Islet precursor cell (in vitro differentiated cells): ENCODE data around the gene EBF3.

ENCODE experiments used
- DNase-seq: peaks from one replicate; pipeline ENCODE4 v3.0.0-alpha.2; 2018

The EBF3 gene

GRCh38 chr10:129909531-129910256, 54.4 kb downstream of the EBF3 start:
- DNase-seq = no peak

- DNase-seq = no peak
Observed at GRCh38 chr10:129909080-129909479, 55.0 kb downstream of the EBF3 start.

GRCh38 chr10:129908406-129908805, 55.7 kb downstream of the EBF3 start:
- DNase-seq = no peak

GRCh38 chr10:129905553-129905952, 58.5 kb downstream of the EBF3 start:
- no peak for DNase-seq

- DNase-seq = no peak
Observed at GRCh38 chr10:129904323-129904722, 59.8 kb downstream of the EBF3 start.

DNA sequence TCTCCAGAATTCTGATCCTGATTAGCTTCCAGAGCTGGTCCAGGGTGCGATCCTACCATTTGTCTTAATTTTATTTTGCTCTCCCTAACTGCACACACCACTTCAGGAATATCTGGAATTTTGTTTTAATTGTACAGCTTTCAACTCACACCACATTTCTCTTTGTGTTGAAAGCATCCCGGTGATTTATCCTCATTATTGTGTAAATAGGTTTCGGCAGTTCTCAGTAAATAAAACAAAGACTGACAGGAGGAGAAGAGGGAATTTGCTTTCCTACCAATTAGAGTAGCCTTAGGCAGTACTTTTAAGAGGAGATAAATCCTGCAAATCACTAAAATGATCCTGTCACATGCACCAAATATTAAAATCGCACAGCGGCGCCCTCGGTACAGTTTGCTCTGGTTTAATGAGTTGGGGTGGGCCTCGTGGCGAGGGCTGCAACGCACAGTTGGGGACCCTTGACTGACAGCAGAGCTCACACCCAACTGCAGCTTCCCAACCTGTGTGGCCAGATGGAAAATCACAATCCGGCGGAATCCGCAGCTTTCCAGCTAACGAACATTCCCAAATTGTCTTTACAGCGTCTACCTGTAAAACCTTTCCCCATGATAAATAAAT, 62.6 kb downstream of the EBF3 start:
- DNase-seq = no peak

DNA sequence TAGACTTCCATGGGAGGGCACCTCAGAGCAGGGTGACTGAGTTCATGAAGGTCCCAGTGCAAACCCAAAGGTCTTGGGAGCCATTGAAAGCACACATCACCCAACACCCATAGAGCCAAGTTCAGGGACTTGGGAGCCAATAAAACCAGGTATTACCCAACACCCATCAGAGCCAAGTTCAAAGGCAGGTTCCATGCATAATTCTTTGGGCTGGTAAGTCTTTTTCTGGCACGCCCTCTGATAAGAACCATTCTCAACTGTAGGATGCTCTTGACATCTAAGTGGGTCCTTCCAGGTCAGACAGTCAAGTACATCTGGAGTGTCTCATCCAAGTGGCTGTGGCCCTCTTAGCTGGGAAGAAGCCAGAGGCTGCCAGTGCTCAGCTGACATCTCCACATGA, 63.2 kb downstream of the EBF3 start:
- no peak for DNase-seq

- DNase-seq = no peak
Observed at GRCh38 chr10:129899276-129900130, 64.6 kb downstream of the EBF3 start.

DNA sequence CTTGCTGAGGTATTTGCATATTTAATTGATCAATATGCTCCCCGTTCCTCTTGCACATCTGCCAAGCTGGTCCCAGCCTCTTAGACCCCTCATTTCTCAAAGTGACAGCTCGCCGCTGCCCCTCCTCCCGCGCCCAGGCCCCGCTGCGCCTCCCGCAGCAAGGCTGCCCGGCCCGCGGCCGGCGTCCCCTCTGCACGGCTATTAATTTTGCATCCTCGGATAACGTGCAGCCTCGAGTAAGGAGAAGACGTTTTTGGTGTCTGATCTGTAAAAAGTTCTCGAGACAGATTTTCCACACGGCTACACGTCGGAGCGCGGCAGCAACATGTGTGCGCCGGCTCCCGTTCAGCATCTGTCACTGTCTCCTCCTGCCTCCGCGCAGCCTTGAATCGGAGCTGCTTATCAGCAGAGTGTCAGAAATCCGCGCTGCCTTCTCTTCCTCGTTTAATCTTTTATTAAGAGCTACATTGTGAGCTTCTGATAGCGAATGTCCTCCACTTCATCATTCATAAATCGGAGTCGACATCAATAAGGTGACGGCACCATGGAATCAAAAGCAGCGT, 65.3 kb downstream of the EBF3 start:
- no peak for DNase-seq

DNA sequence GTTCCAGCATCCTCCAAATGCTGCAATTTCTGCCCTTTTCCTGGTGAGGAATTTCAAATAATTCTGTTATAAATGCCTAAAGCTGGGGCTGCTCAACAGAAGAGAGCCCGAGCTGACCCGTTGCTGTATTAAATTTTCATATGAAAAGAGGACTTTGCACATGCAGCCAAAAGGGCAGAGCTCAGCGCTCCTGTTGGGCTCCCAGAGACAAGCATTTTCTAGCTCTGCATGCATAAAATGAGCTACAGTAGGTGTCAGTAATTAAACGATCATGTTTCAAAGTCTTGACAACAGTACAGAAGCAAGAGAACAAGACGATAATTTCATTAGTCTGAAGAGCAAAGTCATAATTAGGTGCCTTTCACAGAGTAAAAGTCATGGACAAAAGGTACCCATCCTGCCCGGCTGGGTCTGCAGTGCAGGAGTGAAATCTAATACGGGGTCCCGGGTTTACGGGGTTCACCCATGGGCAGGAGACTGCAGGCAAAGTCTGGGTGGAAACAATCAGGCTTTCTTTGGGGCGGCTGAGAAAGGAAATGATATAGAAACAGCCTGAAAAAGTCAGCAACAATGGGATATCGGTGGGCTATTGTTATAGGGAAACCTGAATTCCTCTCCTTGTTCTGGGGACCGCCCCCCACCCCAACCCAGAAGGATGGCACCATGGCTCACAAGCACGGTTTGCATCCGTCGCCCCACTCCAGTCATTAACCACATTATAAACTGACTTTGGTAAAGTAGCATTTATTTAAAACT, 66.0 kb downstream of the EBF3 start:
- DNase-seq = no peak

- no peak for DNase-seq
Observed at GRCh38 chr10:129896860-129897200, 67.2 kb downstream of the EBF3 start.

DNA sequence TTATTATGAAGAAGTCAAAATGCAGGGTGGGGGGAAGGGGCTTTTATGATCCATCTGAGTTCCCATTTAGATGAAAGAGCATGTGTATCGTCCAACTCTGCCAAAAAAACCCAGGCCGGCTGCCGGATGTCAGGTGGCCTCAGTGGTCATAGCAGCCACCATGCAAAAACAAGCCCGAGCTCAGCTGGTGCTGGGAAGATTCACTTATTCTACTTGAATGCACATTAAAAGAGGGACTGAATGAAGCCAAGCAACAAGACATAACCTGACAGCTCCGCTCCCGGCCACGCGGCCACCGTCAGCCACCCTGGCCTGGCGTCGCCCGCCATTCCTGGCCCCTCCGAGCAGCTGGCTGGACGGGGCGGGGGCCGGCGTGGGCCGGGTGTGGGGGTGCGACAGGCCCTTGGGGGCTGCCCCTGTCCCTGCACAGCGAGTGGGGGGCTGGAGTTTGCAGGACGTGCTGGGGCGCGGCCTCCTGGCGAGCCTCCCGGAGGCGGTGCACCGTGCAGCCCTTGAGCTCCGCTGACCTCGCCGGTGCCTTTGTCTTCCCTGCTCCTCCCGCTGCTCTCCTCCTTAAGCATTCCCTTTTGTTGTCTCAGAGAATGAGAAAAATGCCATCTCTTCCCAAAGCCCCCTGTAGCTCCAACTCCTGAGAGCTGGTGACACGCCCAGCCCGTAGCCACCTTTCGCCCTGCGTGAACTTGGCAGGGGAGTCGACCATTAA, 67.8 kb downstream of the EBF3 start:
- no peak for DNase-seq

DNA sequence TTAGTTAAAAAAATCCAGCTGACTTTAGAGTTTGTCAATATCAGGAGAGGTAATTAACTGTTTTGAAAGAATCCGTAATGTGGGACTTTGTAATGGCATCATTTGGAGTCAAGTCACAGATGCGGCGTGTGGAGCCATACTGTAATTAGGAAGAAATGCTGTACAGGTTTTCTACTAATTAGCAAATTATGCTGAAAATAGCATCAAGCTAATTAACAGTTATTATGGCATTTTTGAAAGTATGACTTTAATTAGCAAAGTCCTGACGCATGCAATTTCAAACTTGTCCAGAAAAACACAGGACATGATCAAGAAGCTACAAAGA, 68.3 kb downstream of the EBF3 start:
- no peak for DNase-seq

DNA sequence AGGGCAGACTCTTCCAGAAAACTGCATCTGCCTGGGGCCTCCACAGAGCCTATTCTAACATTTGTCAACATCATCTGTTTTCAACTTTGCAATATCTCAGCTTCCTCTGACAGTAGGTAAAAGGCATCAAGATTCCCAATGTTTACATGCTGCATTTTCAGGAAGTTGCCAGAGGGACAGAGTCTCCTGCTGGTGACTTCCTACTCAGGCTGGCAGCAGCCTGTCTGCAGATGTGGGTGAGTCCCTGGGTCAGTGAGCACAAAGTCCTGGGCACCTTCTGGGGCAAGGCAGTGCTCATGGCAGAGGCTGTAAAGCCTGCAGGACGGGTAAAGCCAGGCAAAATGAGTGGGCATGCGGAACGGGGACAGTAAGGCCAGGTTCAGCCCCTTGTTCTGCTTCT, 69.4 kb downstream of the EBF3 start:
- no peak for DNase-seq

- no peak for DNase-seq
Observed at GRCh38 chr10:129893104-129894089, 70.7 kb downstream of the EBF3 start.

GRCh38 chr10:129892548-129893052, 71.5 kb downstream of the EBF3 start:
- DNase-seq = no peak

DNA sequence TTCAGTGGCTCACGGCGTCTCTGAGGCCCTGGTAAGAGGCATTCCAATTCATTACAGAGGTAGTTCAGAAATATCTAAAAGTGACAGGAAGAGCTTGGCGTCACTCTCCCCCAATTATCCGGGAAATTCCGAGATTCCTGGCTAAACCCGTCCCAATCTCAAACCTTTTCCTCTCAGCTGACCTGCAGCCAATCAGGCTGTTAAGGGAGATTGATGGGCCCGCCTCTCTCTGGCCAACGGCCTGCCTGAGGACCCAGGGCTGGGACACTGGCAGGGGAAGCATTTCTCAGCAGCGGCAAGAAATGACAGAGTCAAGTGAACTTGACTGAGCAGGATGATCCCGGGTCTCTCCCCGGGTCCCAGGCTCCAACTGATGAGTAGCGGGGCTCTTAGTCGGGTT, 72.3 kb downstream of the EBF3 start:
- DNase-seq = no peak

GRCh38 chr10:129890170-129890569, 73.9 kb downstream of the EBF3 start:
- DNase-seq = no peak

GRCh38 chr10:129888784-129889616, 75.1 kb downstream of the EBF3 start:
- DNase-seq = peak; percentile 90
